GM18873 (cell line): ENCODE data around the gene PODNL1.
"Not testable (repeated sequence)": the region's sequence is repeated elsewhere in the genome, so short reads cannot be mapped to it uniquely, and the experiment has no call there.

Experiments
- ATAC-seq: cut with Tn5 transposase; IDR thresholded peaks from one replicate; pipeline ENCODE4 v1.9.1; 2021; ENCODE audit warnings: mild to moderate bottlenecking, moderate library complexity, moderate number of reproducible peaks; ENCODE audit not compliant: unreplicated experiment, low FRiP score

The PODNL1 gene

GRCh38 chr19:13975870-13976269 is 37.7 kb upstream of the PODNL1 start:
- no peak for ATAC-seq

GRCh38 chr19:13974073-13974472 is 35.9 kb upstream of the PODNL1 start:
- no peak for ATAC-seq

- ATAC-seq: not testable (repeated sequence)
These were observed 35.3 kb upstream of the PODNL1 start for GRCh38 chr19:13973479-13973878.

- ATAC-seq: no peak
These were observed 34.3 kb upstream of the PODNL1 start for GRCh38 chr19:13972368-13973155.

GRCh38 chr19:13971868-13972267 is 33.7 kb upstream of the PODNL1 start:
- not testable (repeated sequence) for ATAC-seq

- ATAC-seq: no peak
These were observed 31.7 kb upstream of the PODNL1 start for GRCh38 chr19:13969897-13970296.

- no peak for ATAC-seq
These were observed 30.8 kb upstream of the PODNL1 start for GRCh38 chr19:13968999-13969398.

- no peak for ATAC-seq
These were observed 30.2 kb upstream of the PODNL1 start for GRCh38 chr19:13968383-13968935.

GRCh38 chr19:13967206-13967605 is 29.0 kb upstream of the PODNL1 start:
- ATAC-seq: not testable (repeated sequence)

GRCh38 chr19:13966684-13967128 is 28.5 kb upstream of the PODNL1 start:
- ATAC-seq: no peak

- no peak for ATAC-seq
These were observed 27.9 kb upstream of the PODNL1 start for GRCh38 chr19:13965926-13966683.

- no peak for ATAC-seq
These were observed 27.2 kb upstream of the PODNL1 start for GRCh38 chr19:13965377-13965896.

- no peak for ATAC-seq
These were observed 26.6 kb upstream of the PODNL1 start for GRCh38 chr19:13964776-13965175.

GRCh38 chr19:13963603-13964105 is 25.4 kb upstream of the PODNL1 start:
- no peak for ATAC-seq

GRCh38 chr19:13962699-13963602 is 24.7 kb upstream of the PODNL1 start:
- no peak for ATAC-seq

- no peak for ATAC-seq
These were observed 23.8 kb upstream of the PODNL1 start for GRCh38 chr19:13961826-13962698.

- no peak for ATAC-seq
These were observed 22.9 kb upstream of the PODNL1 start for GRCh38 chr19:13960863-13961784.
